Endothelial cell of umbilical vein (primary cell): Measurements from ENCODE around the gene KLHL6. TPM values are rescaled to one million over a fixed set of nuclear protein-coding genes. Genes with fewer than 3 reads are reported as not detected.

Experiments used
- BruUV-seq: library from RNA; stranded (reverse); fragments of 400-500 nt; replicated peaks from 2 replicates; lab custom pipeline; 2021; lab: Mats Ljungman, UMichigan
- CTCF ChIA-PET: fragments of 300-600, 350-600 bp; sonication (Branson Sonifier 250); formaldehyde crosslinking; loops from one replicate; lab custom pipeline; 2021; ENCODE audit warnings: antibody characterized with exemption, inconsistent platforms; lab: Charles Lee
- POLR2A ChIA-PET: fragments of 300-600, 350-600 bp; sonication (Branson Sonifier 250); formaldehyde crosslinking; loops from one replicate; lab custom pipeline; 2021; ENCODE audit warnings: antibody characterized with exemption, inconsistent platforms; lab: Charles Lee
- DNase-seq: peaks from one replicate; pipeline ENCODE4 v3.0.0-alpha.2; 2011; ENCODE audit warnings: low read depth, low spot score
- FAIRE-seq: peaks from 2 replicates; lab custom pipeline; 2011; peaks lifted over from hg19 to GRCh38; lab: Jason Lieb, UNC
- H2AFZ ChIP-seq: 2 replicates; pipeline ENCODE4 v1.6.0; 2012; ENCODE audit warnings: low read depth, low read length, control low read depth, inconsistent platforms
- H3K27ac ChIP-seq: 2 replicates; pipeline ENCODE4 v1.5.1; 2011; ENCODE audit warnings: low read depth, mild to moderate bottlenecking, control low read depth, low read length, moderate library complexity; ENCODE audit not compliant: insufficient read depth
- H3K27me3 ChIP-seq, 2 experiments: 2 replicates each; pipeline versions ENCODE4 v1.6.0 to v1.6.1; 2011; ENCODE audit warnings: low read length in 2 of 2, mixed read lengths in 1 of 2; ENCODE audit not compliant: control insufficient read depth in 2 of 2, insufficient read depth in 2 of 2
- H3K36me3 ChIP-seq, 2 experiments: 2 replicates in 1 of 2; 3 replicates in 1 of 2; pipeline ENCODE4 v1.5.1; 2011; ENCODE audit warnings: low read length in 2 of 2, mild to moderate bottlenecking in 1 of 2, moderate library complexity in 1 of 2; ENCODE audit not compliant: control insufficient read depth in 2 of 2, insufficient read depth in 2 of 2; ENCODE audit errors: extremely low read depth in 1 of 2
- H3K4me1 ChIP-seq: 3 replicates; pipeline ENCODE4 v1.5.1; 2011; ENCODE audit warnings: mild to moderate bottlenecking, low read length; ENCODE audit not compliant: control insufficient read depth, insufficient read depth; ENCODE audit errors: extremely low read depth
- H3K4me2 ChIP-seq: 2 replicates; pipeline ENCODE4 v1.6.1; 2011; ENCODE audit warnings: low read length, control low read depth, mixed read lengths; ENCODE audit not compliant: insufficient read depth
- H3K4me3 ChIP-seq, 3 experiments: fragments of 200-600 bp in 1 of 3; sonication (generic), shearing (Covaris generic) in 1 of 3; replicated peaks in 1 of 3; 2 replicates each; pipeline ENCODE4 v1.5.1; 2011 to 2016; ENCODE audit warnings: control low read depth in 3 of 3, low read length in 3 of 3, mild to moderate bottlenecking in 2 of 3, inconsistent platforms in 1 of 3, low read depth in 1 of 3, moderate library complexity in 1 of 3; ENCODE audit not compliant: insufficient read depth in 1 of 3
- H3K79me2 ChIP-seq: 2 replicates; pipeline ENCODE4 v1.6.0; 2012; ENCODE audit warnings: low read length, inconsistent platforms; ENCODE audit not compliant: control insufficient read depth, insufficient read depth
- H3K9ac ChIP-seq: replicated peaks from 2 replicates; pipeline ENCODE3; 2011; ENCODE audit warnings: low read length, control low read depth; ENCODE audit not compliant: insufficient read depth; ENCODE audit errors: extremely low read depth
- H3K9me1 ChIP-seq: replicated peaks from 3 replicates; pipeline ENCODE4 v1.6.0; 2011; ENCODE audit warnings: mild to moderate bottlenecking, low read length; ENCODE audit not compliant: control insufficient read depth, insufficient read depth; ENCODE audit errors: extremely low read depth
- H3K9me3 ChIP-seq: replicated peaks from 2 replicates; pipeline ENCODE4 v1.5.1; 2012; ENCODE audit warnings: low read length, inconsistent platforms; ENCODE audit not compliant: control insufficient read depth, insufficient read depth
- H4K20me1 ChIP-seq: replicated peaks from 2 replicates; pipeline ENCODE3; 2011; ENCODE audit warnings: mild to moderate bottlenecking, low read length; ENCODE audit not compliant: control insufficient read depth, insufficient read depth; ENCODE audit errors: extremely low read depth
- CTCF ChIP-seq, 2 donors: IDR thresholded peaks; 1 replicate in 1 of 2; 2 replicates in 1 of 2; pipeline ENCODE4 v1.5.1; 2011; ENCODE audit warnings: low read length in 2 of 2, mild to moderate bottlenecking in 2 of 2, moderate library complexity in 2 of 2, control low read depth in 1 of 2, inconsistent platforms in 1 of 2, low read depth in 1 of 2; ENCODE audit not compliant: insufficient read depth in 1 of 2; ENCODE audit errors: extremely low read depth in 1 of 2
- EZH2 ChIP-seq: IDR thresholded peaks from 2 replicates; pipeline ENCODE4 v1.6.1; 2012; ENCODE audit warnings: borderline replicate concordance, low read depth, mild to moderate bottlenecking, moderate library complexity, low read length, inconsistent platforms; ENCODE audit not compliant: severe bottlenecking
- FOS ChIP-seq: IDR thresholded peaks from 2 replicates; pipeline ENCODE4 v1.6.1; 2011; ENCODE audit warnings: mild to moderate bottlenecking, low read length, moderate library complexity, borderline replicate concordance; ENCODE audit not compliant: insufficient read depth
- GATA2 ChIP-seq: IDR thresholded peaks from 2 replicates; pipeline ENCODE4 v1.7.0; 2011; ENCODE audit warnings: low read depth, mild to moderate bottlenecking, moderate library complexity, mixed read lengths, low read length; ENCODE audit not compliant: insufficient read length, insufficient read depth
- JUN ChIP-seq: IDR thresholded peaks from 2 replicates; pipeline ENCODE4 v1.6.1; 2011; ENCODE audit warnings: borderline replicate concordance, low read depth; ENCODE audit not compliant: insufficient read length, insufficient read depth
- MAX ChIP-seq: IDR thresholded peaks from 2 replicates; pipeline ENCODE4 v1.6.1; 2011; ENCODE audit not compliant: insufficient read depth, insufficient read length
- MYC ChIP-seq: IDR thresholded peaks from one replicate; pipeline ENCODE4 v1.6.1; 2011; ENCODE audit warnings: mild to moderate bottlenecking, low read depth, low read length
- POLR2A ChIP-seq: IDR thresholded peaks from 2 replicates; pipeline ENCODE4 v1.6.1; 2012; ENCODE audit warnings: low read depth, mild to moderate bottlenecking, control low read depth, low read length
- POLR2AphosphoS5 ChIP-seq: IDR thresholded peaks from 2 replicates; pipeline ENCODE4 v1.6.1; 2012; ENCODE audit warnings: low read depth, mild to moderate bottlenecking, control low read depth, low read length, moderate library complexity; ENCODE audit not compliant: insufficient read depth
- dilution Hi-C: fragments of 300-500 bp; cut with MboI; formaldehyde crosslinking; loops from one replicate; pipeline ENCODE4 v1.15.0; 2019; ENCODE audit warnings: low sequenced_read_pairs; ENCODE audit not compliant: extremely low pct_ligation_motif_present
- intact Hi-C: fragments of 100-400 bp; cut with micrococcal nuclease; formaldehyde crosslinking; loops from one replicate; pipeline ENCODE4 v1.10.0; 2022
- polyA plus RNA-seq, 4 experiments: library from polyadenylated mRNA; depleted of rRNA in 3 of 4; stranded (reverse) in 3 of 4; unstranded in 1 of 4; fragments of >200 nt; gene quantifications; 2 replicates each; pipeline versions ENCODE4 v1.2.1 to v1.2.3, GENCODE V29; 2011 to 2012; ENCODE audit warnings: missing spikeins in 1 of 4
- total RNA-seq: library from RNA; stranded (reverse); gene quantifications from 2 replicates; pipeline ENCODE4 v1.2.3, GENCODE V29; 2021

The KLHL6 gene
- total and polyA plus RNA-seq, 2 donors (not counting 3 experiments of a cell fraction or from before 2014, with no cell fraction given): 5.7 to 12.6 TPM

- ChIA-PET POLR2A (interaction anchor here (0.7 kb wide), 1 partner anchor 9 kb away, joined by 3 read pairs; no protein-coding TSS in a partner anchor), CTCF (interaction anchor here (1.0 to 4.4 kb wide), 4 partner anchors 9 to 279 kb away, joined by 3 to 29 read pairs (median 3); no protein-coding TSS in a partner anchor)
- no peaks in the 10 kb centered on the region for H3K9me1 ChIP-seq
- DNase-seq (no peak), FAIRE-seq (no peak)
- no peak overlapping the region for H3K4me2 ChIP-seq
- dilution Hi-C loops: no loop called here
- no peak overlapping the region for H3K4me3 ChIP-seq
- H3K9me3 ChIP-seq: no peaks in the 10 kb centered on the region
- H3K36me3 ChIP-seq: no peaks in the 10 kb centered on the region
- H3K4me1 ChIP-seq: peaks cover 6% of the 10 kb centered on the region
- no peak overlapping the region for H3K9ac ChIP-seq
- TF ChIP-seq JUN (no peak), CTCF (IDR thresholded peaks at IDR 0.05; ENCODE audit: extremely low read depth in 1 of 2, insufficient read depth in 1 of 2, low read depth in 1 of 2, low read length in 2 of 2) (no peak), MYC (no peak), MAX (no peak), FOS (no peak), POLR2A (no peak), EZH2 (no peak), GATA2 (no peak), POLR2AphosphoS5 (no peak)
- no TSS peak for BruUV-seq
- no peaks in the 10 kb centered on the region for H3K79me2 ChIP-seq
- H3K27ac ChIP-seq: no peak overlapping the region
- H2AFZ ChIP-seq: no peak overlapping the region
- intact Hi-C loops: no loop called here
- no peaks in the 10 kb centered on the region for H3K27me3 ChIP-seq
- H4K20me1 ChIP-seq: no peaks in the 10 kb centered on the region
Measured at GRCh38 chr3:183488343-183488742, 67.2 kb downstream of the KLHL6 start.
